ENCODE results near the gene PRPSAP1.
"Not testable (repeated sequence)": the region's sequence is repeated elsewhere in the genome, so short reads cannot be mapped to it uniquely, and the experiment has no call there.

PRPSAP1 gene

DNA sequence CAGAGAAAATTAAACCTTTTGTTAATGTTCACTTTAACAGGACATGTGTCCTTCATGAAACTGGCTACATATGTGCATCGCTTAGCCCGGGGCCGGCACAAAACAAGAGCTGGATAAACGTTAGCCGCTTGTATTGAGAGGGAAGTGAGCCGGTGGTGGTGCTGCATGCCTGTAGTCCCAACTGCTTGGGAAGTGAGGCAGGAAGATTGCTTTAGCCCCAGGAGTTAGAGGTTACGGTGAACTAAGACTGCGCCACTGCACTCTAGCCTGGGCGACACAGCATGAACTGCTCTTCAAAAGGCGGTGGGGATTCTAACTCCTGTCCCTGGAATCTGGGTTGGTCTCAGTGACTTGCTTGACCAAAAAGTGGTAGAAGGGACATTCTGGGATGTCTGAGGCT is 15.7 kb upstream of the PRPSAP1 start:
- no peaks in the 10 kb centered on the region for H3K4me1 ChIP-seq (ENCODE audit: control insufficient read depth, insufficient read depth, low read length)
- no CpG with 5 or more reads among the region's 10 CpGs for WGBS (ENCODE audit: insufficient coverage, insufficient read length)
- H3K9me3 ChIP-seq (ENCODE audit: control insufficient read depth, insufficient read depth, low read length) = no peaks in the 10 kb centered on the region
- no peak overlapping the region for H3K27ac ChIP-seq (ENCODE audit: low read length)
- no peak overlapping the region for H3K4me3 ChIP-seq (ENCODE audit: low read length)
- H3K36me3 ChIP-seq (ENCODE audit: control insufficient read depth, insufficient read depth, low read length) = no peaks in the 10 kb centered on the region
- no peak for DNase-seq (ENCODE audit: low read depth, low spot score)
- H3K27me3 ChIP-seq (ENCODE audit: control insufficient read depth, insufficient read depth, low read length) = no peaks in the 10 kb centered on the region

DNA sequence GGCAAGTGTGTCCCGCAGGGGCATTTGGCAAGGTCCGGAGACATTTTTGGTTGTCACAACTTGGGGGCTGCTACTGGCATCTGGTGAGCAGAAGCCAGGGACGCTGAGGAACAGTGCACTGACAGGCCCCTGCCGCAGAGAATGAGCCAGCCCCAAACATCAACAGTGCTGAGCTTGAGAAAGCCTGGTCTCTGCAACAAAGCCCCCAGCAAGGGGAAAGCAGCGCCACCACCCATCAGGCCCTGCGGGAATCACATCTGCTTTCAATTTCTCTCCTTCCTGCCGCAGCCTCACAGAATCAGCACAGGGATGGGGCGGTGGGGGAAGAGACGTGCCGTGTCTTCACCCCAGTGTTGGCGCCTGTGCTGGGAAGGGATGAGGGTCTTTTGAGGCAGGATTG is 14.8 kb upstream of the PRPSAP1 start:
- WGBS (ENCODE audit: insufficient coverage, insufficient read length) = no CpG with 5 or more reads among the region's 11 CpGs
- Histone ChIP-seq H3K36me3 (ENCODE audit: control insufficient read depth, insufficient read depth, low read length) (no peaks in the 10 kb centered on the region), H3K27ac (ENCODE audit: low read length) (no peak overlapping the region), H3K27me3 (ENCODE audit: control insufficient read depth, insufficient read depth, low read length) (no peaks in the 10 kb centered on the region), H3K9me3 (ENCODE audit: control insufficient read depth, insufficient read depth, low read length) (no peaks in the 10 kb centered on the region), H3K4me3 (ENCODE audit: low read length) (no peak overlapping the region), H3K4me1 (ENCODE audit: control insufficient read depth, insufficient read depth, low read length) (no peaks in the 10 kb centered on the region)
- DNase-seq (ENCODE audit: low read depth, low spot score) = no peak

DNA sequence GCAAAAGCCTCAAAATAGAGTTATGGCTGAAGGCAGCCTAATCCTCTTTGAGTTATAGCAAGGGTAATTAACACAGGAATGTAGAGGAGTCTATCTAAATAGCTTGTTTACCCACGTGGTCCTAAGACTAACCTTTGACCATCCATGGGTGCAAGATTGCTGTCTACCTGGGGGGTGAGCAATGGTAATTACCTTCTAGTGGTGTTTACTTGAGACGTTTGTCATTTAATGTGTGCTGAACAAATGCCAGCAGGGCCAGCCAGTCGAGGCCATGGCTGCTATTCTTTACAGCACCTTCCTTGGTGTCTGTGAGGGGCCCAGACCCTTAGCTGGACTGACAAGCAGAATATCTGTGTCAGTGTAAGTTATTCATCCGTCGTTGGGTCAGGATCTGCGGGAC is 13.9 kb upstream of the PRPSAP1 start:
- no peaks in the 10 kb centered on the region for H3K4me1 ChIP-seq (ENCODE audit: control insufficient read depth, insufficient read depth, low read length)
- no peaks in the 10 kb centered on the region for H3K36me3 ChIP-seq (ENCODE audit: control insufficient read depth, insufficient read depth, low read length)
- H3K27ac ChIP-seq (ENCODE audit: low read length) = no peak overlapping the region
- no peaks in the 10 kb centered on the region for H3K9me3 ChIP-seq (ENCODE audit: control insufficient read depth, insufficient read depth, low read length)
- H3K27me3 ChIP-seq (ENCODE audit: control insufficient read depth, insufficient read depth, low read length) = no peaks in the 10 kb centered on the region
- H3K4me3 ChIP-seq (ENCODE audit: low read length) = no peak overlapping the region
- WGBS (ENCODE audit: insufficient coverage, insufficient read length) = no CpG with 5 or more reads among the region's 6 CpGs
- DNase-seq (ENCODE audit: low read depth, low spot score) = no peak

DNA sequence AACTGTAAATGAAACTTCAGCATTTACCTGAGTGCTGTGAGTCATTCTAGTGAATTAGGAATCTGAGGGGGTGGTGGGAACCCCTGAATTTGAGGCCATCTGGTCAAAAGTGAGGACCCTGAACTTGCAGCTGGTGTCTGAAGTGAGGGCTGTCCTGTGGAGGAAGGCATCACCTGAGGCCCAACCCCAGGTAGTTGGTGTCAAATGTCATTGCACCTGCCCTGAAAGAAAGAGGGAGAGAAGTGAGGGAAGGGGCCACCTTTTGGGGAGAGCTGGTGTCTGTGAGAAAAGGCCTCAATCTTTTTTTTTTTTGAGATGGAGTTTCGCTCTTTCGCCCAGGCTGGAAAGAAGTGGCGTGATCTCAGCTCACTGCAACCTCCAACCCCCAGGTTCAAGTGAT is 12.5 kb upstream of the PRPSAP1 start:
- no peak overlapping the region for H3K27ac ChIP-seq (ENCODE audit: low read length)
- no peak overlapping the region for H3K4me3 ChIP-seq (ENCODE audit: low read length)
- H3K36me3 ChIP-seq (ENCODE audit: control insufficient read depth, insufficient read depth, low read length) = no peaks in the 10 kb centered on the region
- H3K4me1 ChIP-seq (ENCODE audit: control insufficient read depth, insufficient read depth, low read length) = no peaks in the 10 kb centered on the region
- H3K27me3 ChIP-seq (ENCODE audit: control insufficient read depth, insufficient read depth, low read length) = no peaks in the 10 kb centered on the region
- DNase-seq (ENCODE audit: low read depth, low spot score) = no peak
- WGBS (ENCODE audit: insufficient coverage, insufficient read length) = no CpG with 5 or more reads among the region's 3 CpGs
- no peaks in the 10 kb centered on the region for H3K9me3 ChIP-seq (ENCODE audit: control insufficient read depth, insufficient read depth, low read length)

DNA sequence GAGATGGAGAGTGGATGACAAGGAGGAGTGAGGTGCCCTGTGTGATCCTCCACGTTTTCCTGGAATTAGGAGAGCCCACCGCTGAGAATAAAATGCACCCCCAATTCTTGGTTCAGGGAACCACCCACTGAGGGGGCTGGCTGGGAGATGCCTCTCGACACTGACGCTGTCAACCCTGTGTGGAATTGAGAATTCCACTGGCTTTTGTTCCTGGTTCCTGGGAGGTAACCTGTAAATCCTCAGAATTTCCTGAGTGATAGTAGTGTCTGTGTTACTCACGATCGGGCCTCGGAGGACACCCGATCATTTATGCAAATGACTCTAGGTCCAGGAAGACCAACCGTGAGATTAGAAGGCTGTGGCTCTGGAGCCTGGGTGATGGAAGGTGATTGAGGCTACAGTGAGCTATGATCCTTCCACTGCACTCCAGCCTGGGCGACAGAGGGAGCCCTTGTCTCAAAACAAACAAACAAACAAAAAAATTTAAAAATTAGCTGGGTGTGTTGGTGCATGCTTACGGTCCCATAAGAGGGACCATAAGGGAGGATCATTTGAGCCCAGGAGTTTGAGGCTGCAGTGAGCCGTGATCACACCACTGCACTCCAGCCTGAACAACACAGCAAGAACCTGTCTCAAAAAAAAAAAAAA is 11.7 kb upstream of the PRPSAP1 start:
- no peak overlapping the region for H3K27ac ChIP-seq (ENCODE audit: low read length)
- H3K27me3 ChIP-seq (ENCODE audit: control insufficient read depth, insufficient read depth, low read length) = no peaks in the 10 kb centered on the region
- no peak overlapping the region for H3K4me3 ChIP-seq (ENCODE audit: low read length)
- no peaks in the 10 kb centered on the region for H3K9me3 ChIP-seq (ENCODE audit: control insufficient read depth, insufficient read depth, low read length)
- no peaks in the 10 kb centered on the region for H3K4me1 ChIP-seq (ENCODE audit: control insufficient read depth, insufficient read depth, low read length)
- no CpG with 5 or more reads among the region's 12 CpGs for WGBS (ENCODE audit: insufficient coverage, insufficient read length)
- no peak for DNase-seq (ENCODE audit: low read depth, low spot score)
- no peaks in the 10 kb centered on the region for H3K36me3 ChIP-seq (ENCODE audit: control insufficient read depth, insufficient read depth, low read length)

DNA sequence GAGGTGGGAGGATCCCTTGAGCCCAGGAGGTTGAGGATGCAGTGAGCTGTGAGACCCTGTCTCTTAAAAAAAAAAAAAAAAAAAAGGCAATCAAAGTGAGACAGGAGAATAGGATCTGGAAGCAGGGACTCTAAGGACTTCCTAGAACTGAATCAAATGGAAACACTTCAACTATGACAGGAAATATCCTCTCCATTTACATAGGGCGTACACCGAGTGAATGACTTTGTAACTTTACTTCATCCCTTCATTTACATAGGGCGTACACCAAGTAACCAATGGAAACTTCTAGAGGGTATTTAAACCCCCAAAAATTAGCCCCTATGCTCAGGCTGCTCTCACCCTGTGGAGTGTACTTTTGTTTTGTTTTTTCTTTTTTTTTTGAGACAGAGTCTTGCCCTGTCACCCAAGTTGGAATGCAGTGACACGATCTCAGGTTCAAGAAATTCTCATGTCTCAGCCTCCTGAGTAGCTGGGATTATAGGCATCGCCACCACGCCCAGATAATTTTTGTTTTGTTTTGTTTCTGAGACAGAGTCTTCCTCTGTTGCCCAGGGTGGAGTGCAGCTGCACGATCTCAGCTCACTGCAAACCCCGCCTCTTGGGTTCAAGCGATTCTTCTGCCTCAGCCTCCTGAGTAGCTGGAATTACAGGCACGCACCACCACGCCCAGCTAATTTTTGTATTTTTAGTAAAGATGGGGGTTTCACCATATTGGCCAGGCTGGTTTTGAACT is 9.6 kb upstream of the PRPSAP1 start:
- Histone ChIP-seq H3K27me3 (ENCODE audit: control insufficient read depth, insufficient read depth, low read length) (no peaks in the 10 kb centered on the region), H3K4me1 (ENCODE audit: control insufficient read depth, insufficient read depth, low read length) (no peaks in the 10 kb centered on the region), H3K36me3 (ENCODE audit: control insufficient read depth, insufficient read depth, low read length) (no peaks in the 10 kb centered on the region), H3K9me3 (ENCODE audit: control insufficient read depth, insufficient read depth, low read length) (no peaks in the 10 kb centered on the region), H3K4me3 (ENCODE audit: low read length) (no peak overlapping the region), H3K27ac (ENCODE audit: low read length) (no peak overlapping the region)
- WGBS (ENCODE audit: insufficient coverage, insufficient read length) = no CpG with 5 or more reads among the region's 11 CpGs
- DNase-seq (ENCODE audit: low read depth, low spot score) = no peak

DNA sequence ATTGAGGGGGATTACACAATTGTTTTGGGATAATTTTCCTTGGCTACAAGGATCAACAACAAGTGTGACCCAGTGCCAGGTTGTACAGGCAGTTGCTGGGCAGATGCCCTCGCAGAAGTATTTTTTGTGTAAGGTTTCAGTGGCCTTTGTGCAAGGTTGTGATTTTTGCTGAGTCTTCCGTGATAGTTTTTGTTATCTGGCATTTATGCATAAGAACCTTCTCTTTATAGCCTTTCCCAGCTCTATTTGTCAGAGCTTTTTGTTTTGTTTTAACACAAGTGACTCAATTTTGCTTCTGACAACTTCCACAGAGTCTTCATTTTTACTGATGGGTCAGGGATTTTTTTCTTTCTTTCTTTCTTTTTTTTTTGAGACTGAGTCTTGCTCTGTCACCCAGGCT is 6.7 kb upstream of the PRPSAP1 start:
- Histone ChIP-seq H3K27ac (ENCODE audit: low read length) (no peak overlapping the region), H3K4me1 (ENCODE audit: control insufficient read depth, insufficient read depth, low read length) (no peaks in the 10 kb centered on the region), H3K36me3 (ENCODE audit: control insufficient read depth, insufficient read depth, low read length) (no peaks in the 10 kb centered on the region), H3K9me3 (ENCODE audit: control insufficient read depth, insufficient read depth, low read length) (no peaks in the 10 kb centered on the region), H3K27me3 (ENCODE audit: control insufficient read depth, insufficient read depth, low read length) (no peaks in the 10 kb centered on the region), H3K4me3 (ENCODE audit: low read length) (no peak overlapping the region)
- no peak for DNase-seq (ENCODE audit: low read depth, low spot score)
- WGBS (ENCODE audit: insufficient coverage, insufficient read length) = no CpG with 5 or more reads among the region's 2 CpGs

DNA sequence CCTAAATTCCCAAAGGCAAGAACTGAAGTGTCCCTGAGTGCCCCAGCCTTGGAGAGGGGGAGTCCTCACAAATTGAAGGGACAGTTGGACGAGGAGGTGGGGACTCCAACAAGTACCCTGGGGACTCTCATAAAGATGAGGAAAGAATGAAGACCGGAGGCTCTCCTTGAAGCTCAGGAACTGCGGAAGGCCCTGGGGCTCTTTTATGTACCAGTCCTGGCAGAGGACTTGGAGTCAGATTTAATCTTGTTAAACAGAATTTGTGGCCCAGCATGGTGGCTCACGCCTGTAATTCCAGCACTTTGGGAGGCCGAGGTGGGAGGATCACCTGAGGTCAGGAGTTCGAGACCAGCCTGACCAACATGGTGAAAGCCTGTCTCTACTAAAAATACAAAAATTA is 6.1 kb upstream of the PRPSAP1 start:
- H3K4me3 ChIP-seq (ENCODE audit: low read length); H3K4me1 ChIP-seq (ENCODE audit: control insufficient read depth, insufficient read depth, low read length); H3K27ac ChIP-seq (ENCODE audit: low read length); H3K36me3 ChIP-seq (ENCODE audit: control insufficient read depth, insufficient read depth, low read length); H3K27me3 ChIP-seq (ENCODE audit: control insufficient read depth, insufficient read depth, low read length); DNase-seq (ENCODE audit: low read depth, low spot score); H3K9me3 ChIP-seq (ENCODE audit: control insufficient read depth, insufficient read depth, low read length): not testable (repeated sequence)
- WGBS (ENCODE audit: insufficient coverage, insufficient read length) = no CpG with 5 or more reads among the region's 6 CpGs

DNA sequence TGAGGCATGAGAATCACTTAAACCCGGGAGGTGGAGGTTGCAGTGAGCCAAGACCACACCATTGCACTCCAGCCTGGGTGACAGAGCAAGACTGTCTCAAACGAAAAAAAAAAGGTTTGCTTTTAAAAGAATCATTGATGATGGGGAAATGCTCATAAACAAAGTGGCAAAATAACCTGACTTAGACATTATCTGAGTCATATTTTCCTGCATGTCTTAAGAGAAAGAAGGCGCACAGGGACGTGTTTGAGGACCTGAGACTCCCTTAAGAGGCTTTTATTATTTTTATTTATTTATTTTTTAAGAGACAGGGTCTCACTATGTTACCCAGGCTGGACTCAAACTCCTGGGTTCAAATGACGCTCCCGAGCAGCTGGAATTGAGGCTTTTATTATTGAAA is 5.7 kb upstream of the PRPSAP1 start:
- no peaks in the 10 kb centered on the region for H3K4me1 ChIP-seq (ENCODE audit: control insufficient read depth, insufficient read depth, low read length)
- no peaks in the 10 kb centered on the region for H3K27me3 ChIP-seq (ENCODE audit: control insufficient read depth, insufficient read depth, low read length)
- WGBS (ENCODE audit: insufficient coverage, insufficient read length) = no CpG with 5 or more reads among the region's 6 CpGs
- H3K9me3 ChIP-seq (ENCODE audit: control insufficient read depth, insufficient read depth, low read length) = no peaks in the 10 kb centered on the region
- no peak for DNase-seq (ENCODE audit: low read depth, low spot score)
- no peak overlapping the region for H3K27ac ChIP-seq (ENCODE audit: low read length)
- H3K4me3 ChIP-seq (ENCODE audit: low read length) = no peak overlapping the region
- H3K36me3 ChIP-seq (ENCODE audit: control insufficient read depth, insufficient read depth, low read length) = no peaks in the 10 kb centered on the region

DNA sequence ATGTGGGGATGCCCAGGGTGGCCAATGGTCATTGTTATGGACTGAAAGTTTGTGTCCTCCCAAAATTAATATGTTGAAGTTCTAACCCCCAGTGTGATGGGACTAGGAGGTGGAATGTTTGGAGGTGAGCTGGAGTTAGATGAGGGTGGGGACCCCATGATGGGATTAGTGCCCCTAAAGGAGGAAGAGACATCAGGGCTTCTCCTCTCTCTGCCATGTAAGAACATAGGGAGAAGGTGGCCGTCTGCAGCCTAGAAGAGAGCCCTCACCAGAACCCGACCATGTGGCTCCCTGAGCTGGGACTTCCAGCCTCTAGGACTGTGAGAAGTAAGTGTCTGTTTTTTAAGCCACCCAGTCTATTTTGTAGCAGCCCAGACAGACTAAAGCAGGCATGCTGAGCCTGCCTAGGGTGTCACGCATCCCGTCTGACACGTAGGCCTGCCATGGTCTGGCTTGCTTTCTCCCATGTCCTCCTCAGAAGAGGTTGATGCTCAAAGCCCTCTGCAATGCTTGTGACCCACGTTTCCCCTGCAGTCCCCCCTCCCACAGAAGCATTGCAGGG is 4.0 kb upstream of the PRPSAP1 start:
- no CpG with 5 or more reads among the region's 6 CpGs for WGBS (ENCODE audit: insufficient coverage, insufficient read length)

More for the DNA sequence above, 4.0 kb upstream of the PRPSAP1 start:
- H3K4me3 ChIP-seq (ENCODE audit: low read length) = no peak overlapping the region
- no peak overlapping the region for H3K27ac ChIP-seq (ENCODE audit: low read length)
- no peaks in the 10 kb centered on the region for H3K27me3 ChIP-seq (ENCODE audit: control insufficient read depth, insufficient read depth, low read length)
- H3K4me1 ChIP-seq (ENCODE audit: control insufficient read depth, insufficient read depth, low read length) = peaks cover under 1% of the 10 kb centered on the region; the same call in 1 of the 2 replicates
- no peaks in the 10 kb centered on the region for H3K9me3 ChIP-seq (ENCODE audit: control insufficient read depth, insufficient read depth, low read length)
- no peak for DNase-seq (ENCODE audit: low read depth, low spot score)
- no peaks in the 10 kb centered on the region for H3K36me3 ChIP-seq (ENCODE audit: control insufficient read depth, insufficient read depth, low read length)
